GM23338 (cell line): Measurements from ENCODE around the gene IRF1.

ENCODE experiments used
- CREB1 ChIP-seq: fragments of 250-450 bp; sonication (Bioruptor Pico); IDR thresholded peaks from 2 replicates; pipeline ENCODE4 v1.5.0; 2020; ENCODE audit warnings: low read depth, mild to moderate bottlenecking, moderate library complexity
- EZH2 ChIP-seq: fragments of 200-600 bp; sonication (generic); IDR thresholded peaks from one replicate; pipeline ENCODE4 v1.8.0; 2017; ENCODE audit warnings: antibody characterized with exemption, mild to moderate bottlenecking, low read depth; ENCODE audit not compliant: unreplicated experiment
- EZH2phosphoT487 ChIP-seq: fragments of 200-600 bp; sonication (generic); IDR thresholded peaks from one replicate; pipeline ENCODE4 v1.8.1; 2018; ENCODE audit warnings: antibody characterized with exemption; ENCODE audit not compliant: unreplicated experiment
- JUNB ChIP-seq: IDR thresholded peaks from one replicate; pipeline ENCODE4 v1.6.1; 2016; ENCODE audit warnings: antibody characterized with exemption; ENCODE audit not compliant: unreplicated experiment
- NANOG ChIP-seq: IDR thresholded peaks from 2 replicates; pipeline ENCODE4 v1.6.1; 2016; ENCODE audit warnings: antibody characterized with exemption, borderline replicate concordance
- POLR2AphosphoS5 ChIP-seq: IDR thresholded peaks from 2 replicates; pipeline ENCODE4 v1.6.1; 2016; ENCODE audit warnings: antibody characterized with exemption, low read depth
- TF ChIP-seq, protein P1 (sequence below), 2 experiments: fragments of 200-600 bp in 1 of 2; sonication (generic) in 1 of 2; conservative IDR thresholded peaks; 2 replicates each; pipeline versions ENCODE4 v1.5.1 to v1.6.1; 2016 to 2017; ENCODE audit warnings: antibody characterized with exemption in 2 of 2, low read depth in 2 of 2, mild to moderate bottlenecking in 2 of 2, moderate library complexity in 1 of 2

DNA sequence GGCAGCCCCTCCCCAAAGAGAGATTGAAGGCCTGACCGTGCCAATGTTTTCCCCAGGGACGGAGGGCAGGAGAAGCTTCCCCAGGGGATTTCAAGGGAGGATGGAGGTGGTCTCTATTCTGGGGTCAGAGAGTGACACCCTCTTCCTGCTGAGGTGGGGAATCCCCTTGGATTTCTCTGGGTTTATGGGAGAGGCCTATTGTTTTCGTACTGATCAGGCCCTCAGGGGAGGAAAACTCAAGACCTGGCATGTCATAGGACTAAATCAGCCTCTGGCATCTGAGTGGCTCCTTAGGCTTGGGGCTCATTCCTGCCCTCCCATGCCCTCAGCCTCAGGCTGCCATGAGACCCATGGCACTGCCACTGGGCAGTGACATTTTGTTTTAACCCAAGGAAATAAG, 44.6 kb downstream of the IRF1 start:
- TF ChIP-seq, protein P1, sequence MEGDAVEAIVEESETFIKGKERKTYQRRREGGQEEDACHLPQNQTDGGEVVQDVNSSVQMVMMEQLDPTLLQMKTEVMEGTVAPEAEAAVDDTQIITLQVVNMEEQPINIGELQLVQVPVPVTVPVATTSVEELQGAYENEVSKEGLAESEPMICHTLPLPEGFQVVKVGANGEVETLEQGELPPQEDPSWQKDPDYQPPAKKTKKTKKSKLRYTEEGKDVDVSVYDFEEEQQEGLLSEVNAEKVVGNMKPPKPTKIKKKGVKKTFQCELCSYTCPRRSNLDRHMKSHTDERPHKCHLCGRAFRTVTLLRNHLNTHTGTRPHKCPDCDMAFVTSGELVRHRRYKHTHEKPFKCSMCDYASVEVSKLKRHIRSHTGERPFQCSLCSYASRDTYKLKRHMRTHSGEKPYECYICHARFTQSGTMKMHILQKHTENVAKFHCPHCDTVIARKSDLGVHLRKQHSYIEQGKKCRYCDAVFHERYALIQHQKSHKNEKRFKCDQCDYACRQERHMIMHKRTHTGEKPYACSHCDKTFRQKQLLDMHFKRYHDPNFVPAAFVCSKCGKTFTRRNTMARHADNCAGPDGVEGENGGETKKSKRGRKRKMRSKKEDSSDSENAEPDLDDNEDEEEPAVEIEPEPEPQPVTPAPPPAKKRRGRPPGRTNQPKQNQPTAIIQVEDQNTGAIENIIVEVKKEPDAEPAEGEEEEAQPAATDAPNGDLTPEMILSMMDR (conservative IDR thresholded peaks at IDR 0.05; ENCODE audit: low read depth in 2 of 2), result no peak
- TF ChIP-seq EZH2 (no peak), POLR2AphosphoS5 (no peak), EZH2phosphoT487 (no peak), JUNB (no peak), CREB1 (CRISPR knock-in tag) (no peak), NANOG (no peak)
